Breast epithelium (tissue), 4 donors: ENCODE measurements around the gene SLC39A8. TPM values are rescaled to one million over a fixed set of nuclear protein-coding genes. Genes with fewer than 3 reads are reported as not detected.

Experiments used
- DNase-seq, 2 donors: peaks; one replicate each; pipeline ENCODE4 v3.0.0-alpha.2; 2019; ENCODE audit warnings: low spot score in 2 of 2
- H3K27ac ChIP-seq, 2 donors: fragments of 200-600 bp; sonication (generic) in 1 of 2; one replicate each; pipeline ENCODE4 v1.5.1; 2016 to 2019; ENCODE audit warnings: mild to moderate bottlenecking in 1 of 2
- H3K27me3 ChIP-seq, 2 donors: fragments of 200-600 bp; sonication (generic) in 1 of 2; one replicate each; pipeline versions ENCODE4 v1.5.1 to v1.6.0; 2017 to 2019; ENCODE audit warnings: control low read depth in 1 of 2, mild to moderate bottlenecking in 1 of 2
- H3K36me3 ChIP-seq: fragments of 200-600 bp; one replicate; pipeline ENCODE4 v1.5.1; 2019
- H3K4me1 ChIP-seq, 2 donors: fragments of 200-600 bp; sonication (generic); one replicate each; pipeline ENCODE4 v1.5.1; 2016 to 2019; ENCODE audit warnings: control low read depth in 1 of 2
- H3K4me3 ChIP-seq, 3 donors: fragments of 200-600 bp; sonication (generic); 1 replicate in 2 of 3; 2 replicates in 1 of 3; pipeline ENCODE4 v1.5.1; 2016 to 2019; ENCODE audit warnings: mild to moderate bottlenecking in 3 of 3, moderate library complexity in 2 of 3
- H3K9me3 ChIP-seq, 2 donors: fragments of 200-600 bp; sonication (generic) in 1 of 2; one replicate each; pipeline ENCODE4 v1.5.1; 2016 to 2019; ENCODE audit warnings: control low read depth in 1 of 2
- POLR2A ChIP-seq: fragments of 450-650 bp; IDR thresholded peaks from one replicate; pipeline ENCODE4 v1.6.1; 2016; ENCODE audit warnings: antibody characterized with exemption, mild to moderate bottlenecking, moderate library complexity
- POLR2AphosphoS5 ChIP-seq, 3 donors: sonication (generic); formaldehyde crosslinking; IDR thresholded peaks; one replicate each; pipeline ENCODE4 v1.6.1; 2017; ENCODE audit warnings: antibody characterized with exemption in 3 of 3
- intact Hi-C: fragments of 100-400 bp; cut with DNase I; formaldehyde crosslinking; loops from one replicate; pipeline ENCODE4 v1.15.1; 2023; ENCODE audit warnings: low total_unique reads
- total RNA-seq, 3 donors: library from RNA; depleted of rRNA; stranded (reverse); fragments of >200 nt; gene quantifications; one replicate each; pipeline ENCODE4 v1.1.0, GENCODE V29; 2016
- TF ChIP-seq, protein P1 (sequence below), 3 donors: fragments of 450-650 bp; IDR thresholded peaks; one replicate each; pipeline ENCODE4 v1.5.1; 2016 to 2017; ENCODE audit warnings: antibody characterized with exemption in 3 of 3, mild to moderate bottlenecking in 3 of 3, moderate library complexity in 3 of 3

The SLC39A8 gene
- total RNA-seq, 3 donors from 2014 or later = 10.6 to 66.3 (median 31.8) TPM

DNA sequence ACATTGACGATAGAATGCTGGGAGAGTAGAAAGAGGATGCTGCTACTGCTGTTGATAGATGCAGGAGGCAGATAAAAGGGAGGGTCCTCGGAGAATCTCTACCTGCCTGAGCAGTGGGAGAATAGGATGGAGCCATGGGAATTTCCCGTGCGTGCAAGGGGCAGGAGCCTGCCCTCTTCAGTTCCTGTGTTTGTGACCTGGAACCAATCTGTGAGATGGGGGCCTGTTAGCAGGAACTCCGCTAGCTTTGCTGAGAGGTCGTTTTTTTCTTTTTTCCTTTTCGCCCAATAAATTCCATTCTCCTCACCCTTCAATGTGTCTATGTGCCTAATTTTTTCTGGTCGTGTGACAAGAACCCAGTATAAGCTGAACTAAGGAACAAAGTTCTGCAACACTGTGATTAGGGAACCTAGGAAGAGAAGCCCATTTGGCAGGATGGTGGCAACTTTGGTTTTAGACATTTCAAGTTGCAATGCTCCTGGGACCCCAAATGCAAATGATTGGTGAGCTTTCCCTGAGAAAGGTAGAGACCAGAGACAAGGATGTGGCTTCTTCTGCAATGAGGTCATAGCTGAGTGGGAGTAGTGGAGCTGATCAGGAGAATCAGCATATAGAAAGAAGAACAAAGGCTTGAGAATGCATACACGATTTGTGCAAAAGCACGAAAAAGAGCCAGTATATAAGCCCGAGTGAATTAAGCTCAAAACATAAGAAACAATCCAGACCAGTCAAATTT, 23.9 kb downstream of the SLC39A8 start:
- Histone ChIP-seq H3K27ac (no peak overlapping the region), H3K36me3 (no peaks in the 10 kb centered on the region), H3K27me3 (no peaks in the 10 kb centered on the region), H3K9me3 (no peaks in the 10 kb centered on the region), H3K4me1 (no peaks in the 10 kb centered on the region), H3K4me3 (no peak overlapping the region)
- intact Hi-C loops = no loop called here
- TF ChIP-seq, protein P1, sequence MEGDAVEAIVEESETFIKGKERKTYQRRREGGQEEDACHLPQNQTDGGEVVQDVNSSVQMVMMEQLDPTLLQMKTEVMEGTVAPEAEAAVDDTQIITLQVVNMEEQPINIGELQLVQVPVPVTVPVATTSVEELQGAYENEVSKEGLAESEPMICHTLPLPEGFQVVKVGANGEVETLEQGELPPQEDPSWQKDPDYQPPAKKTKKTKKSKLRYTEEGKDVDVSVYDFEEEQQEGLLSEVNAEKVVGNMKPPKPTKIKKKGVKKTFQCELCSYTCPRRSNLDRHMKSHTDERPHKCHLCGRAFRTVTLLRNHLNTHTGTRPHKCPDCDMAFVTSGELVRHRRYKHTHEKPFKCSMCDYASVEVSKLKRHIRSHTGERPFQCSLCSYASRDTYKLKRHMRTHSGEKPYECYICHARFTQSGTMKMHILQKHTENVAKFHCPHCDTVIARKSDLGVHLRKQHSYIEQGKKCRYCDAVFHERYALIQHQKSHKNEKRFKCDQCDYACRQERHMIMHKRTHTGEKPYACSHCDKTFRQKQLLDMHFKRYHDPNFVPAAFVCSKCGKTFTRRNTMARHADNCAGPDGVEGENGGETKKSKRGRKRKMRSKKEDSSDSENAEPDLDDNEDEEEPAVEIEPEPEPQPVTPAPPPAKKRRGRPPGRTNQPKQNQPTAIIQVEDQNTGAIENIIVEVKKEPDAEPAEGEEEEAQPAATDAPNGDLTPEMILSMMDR (IDR thresholded peaks at IDR 0.05) = no peak
- TF ChIP-seq POLR2AphosphoS5 (IDR thresholded peaks at IDR 0.05) (no peak), POLR2A (no peak)
- DNase-seq = no peak

DNA sequence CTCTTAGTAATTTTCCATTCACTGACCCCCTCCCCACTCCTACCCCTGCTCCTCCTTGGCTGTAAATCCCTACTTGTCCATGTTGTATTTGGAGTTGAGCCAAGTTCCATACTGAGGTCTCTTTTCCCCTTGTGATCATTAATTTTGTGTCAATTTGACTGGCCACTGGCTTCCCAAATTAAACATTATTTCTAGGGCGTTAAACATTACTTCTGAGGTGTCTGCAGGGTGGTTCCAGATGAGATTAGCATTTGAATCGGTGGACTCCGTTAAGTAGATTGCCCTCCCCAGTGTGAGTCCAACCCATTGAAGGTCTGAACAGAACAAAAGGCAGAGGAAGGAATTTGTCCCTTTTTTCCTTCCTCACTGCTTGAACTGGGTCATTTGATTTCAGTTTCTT, 25.7 kb downstream of the SLC39A8 start:
- DNase-seq = no peak
- intact Hi-C loops = no loop called here
- Histone ChIP-seq H3K4me3 (no peak overlapping the region), H3K27me3 (no peaks in the 10 kb centered on the region), H3K27ac (peak overlapping the region; percentile 52 to 57), H3K36me3 (no peaks in the 10 kb centered on the region), H3K9me3 (no peaks in the 10 kb centered on the region), H3K4me1 (no peaks in the 10 kb centered on the region)
- TF ChIP-seq, protein P1 (IDR thresholded peaks at IDR 0.05) = no peak
- TF ChIP-seq POLR2A = no peak
- no peak for TF ChIP-seq POLR2AphosphoS5 (IDR thresholded peaks at IDR 0.05)

DNA sequence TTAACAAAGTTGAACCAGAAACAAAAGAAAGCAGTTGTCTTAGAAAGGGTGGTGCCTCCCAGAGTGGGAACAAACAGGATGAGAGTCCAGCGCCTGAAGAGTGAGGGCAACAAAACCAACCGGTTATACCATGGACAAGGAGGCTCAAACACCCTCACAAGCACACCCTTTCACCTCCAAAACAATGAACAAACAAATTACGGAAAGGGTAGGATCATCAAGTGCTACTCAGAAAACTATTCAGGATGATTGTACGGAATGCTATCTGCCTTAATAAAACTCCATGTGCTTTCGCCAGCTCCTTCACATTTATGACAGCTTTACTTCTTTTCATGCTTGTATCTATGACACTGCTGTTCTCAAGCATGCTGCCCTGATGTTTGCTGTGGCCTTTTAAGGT, 26.8 kb downstream of the SLC39A8 start:
- no peak for DNase-seq
- H3K36me3 ChIP-seq = no peaks in the 10 kb centered on the region
- intact Hi-C loops = no loop called here
- TF ChIP-seq POLR2AphosphoS5 (IDR thresholded peaks at IDR 0.05) = no peak
- TF ChIP-seq, protein P1 (IDR thresholded peaks at IDR 0.05) = no peak
- TF ChIP-seq POLR2A = no peak
- H3K27me3 ChIP-seq = no peaks in the 10 kb centered on the region
- no peaks in the 10 kb centered on the region for H3K9me3 ChIP-seq
- H3K4me1 ChIP-seq = no peaks in the 10 kb centered on the region
- H3K27ac ChIP-seq = peak overlapping the region; percentile 52 to 57
- H3K4me3 ChIP-seq = no peak overlapping the region

DNA sequence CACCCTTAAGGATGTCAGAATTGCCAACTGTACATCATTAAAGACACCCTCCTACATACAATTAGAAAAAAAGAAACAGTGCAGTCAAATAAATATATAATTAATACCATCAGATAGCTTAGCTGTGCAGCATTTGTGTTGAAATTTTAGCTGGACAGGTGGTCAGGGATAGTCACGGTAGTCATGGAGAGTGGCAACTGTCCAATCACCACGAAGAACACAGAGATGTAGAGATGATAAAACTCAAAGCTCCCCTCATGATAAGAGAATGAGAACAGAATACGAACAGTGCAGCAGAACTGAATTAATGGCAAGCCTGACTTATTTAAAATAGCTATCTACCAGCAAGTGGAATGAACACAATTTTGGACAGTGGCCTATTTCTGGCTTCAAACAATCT, 27.2 kb downstream of the SLC39A8 start:
- no peak for DNase-seq
- Histone ChIP-seq H3K4me3 (no peak overlapping the region), H3K4me1 (no peaks in the 10 kb centered on the region), H3K36me3 (no peaks in the 10 kb centered on the region), H3K9me3 (no peaks in the 10 kb centered on the region), H3K27me3 (no peaks in the 10 kb centered on the region), H3K27ac (peak overlapping the region in 1 of 2 donors; percentile 57)
- intact Hi-C loops = no loop called here
- no peak for TF ChIP-seq POLR2AphosphoS5 (IDR thresholded peaks at IDR 0.05)

DNA sequence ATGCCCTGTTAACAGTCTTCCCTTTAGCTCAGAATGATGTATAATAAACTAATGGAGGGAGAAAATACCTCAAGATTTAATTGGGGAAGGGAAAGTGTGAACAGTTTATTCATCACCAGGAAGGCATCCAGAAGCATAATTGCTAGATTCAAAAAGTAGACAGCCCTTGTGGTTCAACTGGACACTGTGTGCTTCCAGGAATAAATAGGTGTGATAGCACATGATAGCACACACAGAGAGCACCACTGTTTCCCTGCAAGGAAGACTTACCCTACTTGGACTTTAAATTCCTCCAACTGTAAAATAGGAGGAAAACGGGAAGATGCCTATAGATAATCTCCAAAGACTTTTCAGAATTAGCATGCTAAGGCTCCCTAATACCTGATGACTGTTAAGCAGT, 27.8 kb downstream of the SLC39A8 start:
- Histone ChIP-seq H3K27ac (no peak overlapping the region), H3K9me3 (no peaks in the 10 kb centered on the region), H3K4me3 (no peak overlapping the region), H3K36me3 (no peaks in the 10 kb centered on the region), H3K27me3 (no peaks in the 10 kb centered on the region), H3K4me1 (no peaks in the 10 kb centered on the region)
- intact Hi-C loops = no loop called here
- no peak for DNase-seq
- TF ChIP-seq POLR2AphosphoS5 (IDR thresholded peaks at IDR 0.05) (no peak), POLR2A (no peak)
- TF ChIP-seq, protein P1 (IDR thresholded peaks at IDR 0.05) = no peak
